NOMO-1 treated with dmso at 0.1 percent for 144 hours (cell line): ENCODE data around the gene CTSH.

ENCODE experiments used
- DNase-seq: peaks from one replicate; lab custom pipeline; 2025; ENCODE audit not compliant: unreplicated experiment; lab: John Stamatoyannopoulos, UW

The CTSH gene

DNA sequence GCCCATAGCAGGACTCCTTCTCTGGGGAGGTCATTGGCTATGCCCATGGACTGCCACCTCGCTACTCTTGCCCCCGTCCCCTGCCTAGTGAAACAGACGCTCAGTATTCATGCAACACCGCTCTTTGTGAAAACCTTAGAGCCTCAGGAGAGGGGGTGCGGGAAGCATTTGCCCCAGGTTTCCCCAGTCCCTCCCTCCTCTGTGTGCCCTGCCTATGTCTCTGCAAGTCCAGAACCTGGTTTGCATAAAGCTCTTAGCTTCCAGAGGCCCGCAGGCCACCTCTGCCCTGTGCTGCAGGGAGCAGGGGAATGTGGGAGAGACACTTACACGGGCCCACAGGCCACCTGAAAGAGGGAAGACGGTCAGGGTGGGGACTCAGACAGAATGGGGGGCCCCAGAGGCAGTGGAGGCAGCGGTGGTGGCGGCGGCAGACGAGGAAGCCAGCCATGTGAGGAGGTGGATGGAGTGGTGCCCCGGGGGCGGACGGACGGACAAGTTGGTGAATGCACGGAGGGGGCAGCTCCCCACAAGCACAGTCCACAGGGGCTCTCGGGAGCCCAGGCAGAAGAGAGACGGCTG, 33.8 kb upstream of the CTSH start:
- no peak for DNase-seq

DNA sequence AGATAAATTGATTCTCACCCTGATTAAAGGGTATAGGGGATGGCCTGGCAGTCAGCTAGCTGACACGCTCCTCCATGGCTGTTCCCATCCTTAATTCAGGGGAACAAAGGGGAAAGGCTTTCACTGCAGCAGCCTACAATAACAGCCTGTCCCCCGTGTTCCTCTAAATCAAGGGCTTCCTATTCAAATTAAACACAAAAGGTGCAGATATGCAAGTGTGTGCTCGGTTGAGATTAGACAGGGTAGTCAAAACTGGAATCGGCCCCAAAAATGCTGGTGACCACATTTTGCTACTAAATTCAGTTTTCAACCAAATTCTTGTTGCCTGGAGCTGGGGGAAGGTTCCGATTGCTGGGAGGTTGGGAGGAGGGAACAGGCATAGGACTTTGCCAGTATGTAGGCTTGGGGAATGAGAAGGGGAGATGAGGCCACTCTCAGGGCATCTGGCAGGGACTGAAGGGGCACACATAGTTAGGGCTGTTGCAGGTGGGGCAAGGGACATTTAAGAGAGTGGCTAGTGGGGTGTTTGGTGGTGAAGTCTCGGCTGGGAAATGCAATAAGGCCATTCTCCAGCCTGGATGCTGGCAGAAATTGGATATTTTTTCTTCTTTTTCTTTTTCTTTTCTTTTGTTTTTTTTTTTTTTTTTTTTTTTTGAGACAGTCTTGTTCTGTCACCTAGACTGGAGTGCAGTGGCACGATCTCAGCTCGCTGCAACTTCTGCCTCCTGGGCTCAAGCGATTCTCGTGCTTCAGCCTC, 32.9 kb upstream of the CTSH start:
- DNase-seq: no peak

DNA sequence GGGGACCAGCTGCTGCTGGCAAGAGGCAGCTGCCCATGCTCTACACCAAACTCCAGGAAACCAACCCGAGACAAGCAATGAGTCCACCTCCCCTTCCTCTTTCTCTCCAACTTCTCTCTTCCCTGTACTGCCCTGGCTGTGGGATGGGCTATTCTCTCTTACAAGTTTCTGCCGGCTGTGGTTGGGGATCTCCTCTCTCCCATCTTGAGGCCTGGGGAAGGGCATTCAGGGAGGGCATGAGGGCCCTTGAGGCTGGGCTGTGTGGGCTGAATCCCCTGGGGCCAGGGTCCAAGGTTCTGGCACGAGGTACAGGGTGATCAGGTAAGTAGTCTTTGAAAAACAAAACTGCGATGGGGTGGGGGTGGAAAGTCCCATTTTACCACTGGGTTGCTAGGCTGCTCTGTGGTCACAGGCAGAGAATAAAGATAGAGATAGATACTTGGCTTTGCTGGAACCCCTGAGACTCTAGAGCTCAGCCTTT, 32.3 kb upstream of the CTSH start:
- DNase-seq: peak; percentile 41

DNA sequence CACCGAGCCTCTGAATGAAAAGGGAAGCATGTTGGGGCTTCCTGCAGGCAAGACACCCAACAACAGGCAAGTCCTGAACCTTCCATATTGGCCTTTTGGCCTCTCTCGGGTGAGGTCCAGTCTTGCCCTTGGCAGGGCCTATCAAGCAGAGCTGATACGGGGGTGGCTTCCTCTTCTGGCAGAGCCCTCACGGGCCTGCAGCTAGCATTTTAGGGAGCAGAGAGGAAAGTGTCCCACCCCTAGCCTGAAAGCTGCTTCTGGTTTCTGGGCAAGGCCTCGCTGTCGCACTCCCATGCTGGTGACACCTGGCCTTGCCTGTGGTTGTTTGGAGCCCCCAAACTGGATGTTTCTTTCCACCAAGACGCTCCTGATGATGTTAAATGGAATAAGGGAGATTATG, 31.8 kb upstream of the CTSH start:
- no peak for DNase-seq

DNA sequence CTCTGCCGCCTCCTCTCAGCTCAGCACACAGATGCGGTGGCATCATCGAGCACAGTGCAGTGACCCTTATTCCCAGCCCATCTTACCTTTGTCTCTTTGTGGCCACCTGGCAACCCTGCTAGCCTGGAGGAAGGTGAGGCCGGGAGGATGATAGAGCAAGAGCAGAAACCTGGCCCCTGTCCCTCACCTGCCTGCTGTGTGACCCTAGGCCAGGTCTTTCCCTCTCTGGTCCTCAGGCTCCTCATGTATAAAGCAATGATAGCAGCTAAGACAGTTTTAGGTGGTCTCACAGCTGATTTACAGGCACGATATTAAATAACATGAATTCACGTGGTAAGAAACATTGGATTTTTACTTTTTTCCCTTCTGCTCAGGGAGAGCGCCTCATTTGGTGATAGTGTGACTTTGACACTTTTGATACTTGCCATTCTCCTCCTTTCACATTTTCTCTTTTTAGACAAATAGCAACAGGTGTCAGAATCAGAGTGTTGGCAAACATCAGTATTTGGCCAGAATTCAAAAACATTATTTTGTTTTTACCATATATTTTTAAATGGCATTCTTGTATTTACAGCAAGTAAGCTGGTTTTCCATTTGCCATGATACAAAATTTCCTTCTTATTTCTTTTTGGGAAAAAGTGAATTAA, 29.5 kb upstream of the CTSH start:
- DNase-seq: no peak

DNA sequence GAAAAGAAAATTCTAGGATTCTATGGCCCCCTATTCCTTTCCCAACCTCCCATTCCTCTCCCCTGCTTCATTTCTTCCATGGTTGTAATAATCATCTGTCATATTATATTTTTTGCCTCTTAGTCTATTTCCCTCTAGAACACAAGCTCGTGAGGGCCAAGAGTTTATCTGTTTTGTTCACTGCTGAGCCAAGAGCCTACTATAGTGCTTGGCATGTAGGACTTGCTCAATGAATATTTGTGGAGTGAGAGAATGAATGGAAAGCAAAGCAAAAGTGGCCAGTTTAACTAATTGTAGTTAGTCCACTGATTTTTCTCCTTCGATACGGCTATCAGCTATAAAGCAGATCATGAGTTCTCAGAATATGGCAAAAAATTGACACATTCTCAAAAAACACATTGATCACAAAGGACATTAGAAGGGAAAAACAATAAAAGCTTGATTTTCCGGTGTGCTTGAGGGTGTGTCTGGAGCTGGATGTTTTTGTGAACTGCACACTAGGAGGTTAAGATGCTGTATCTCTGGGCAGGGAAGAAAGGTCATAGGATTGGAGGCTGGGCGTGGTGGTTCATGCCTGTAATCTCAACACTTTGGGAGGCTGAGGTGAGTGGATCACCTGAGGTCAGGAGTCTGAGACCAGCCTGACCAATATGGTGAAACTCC, 25.0 kb upstream of the CTSH start:
- no peak for DNase-seq

DNA sequence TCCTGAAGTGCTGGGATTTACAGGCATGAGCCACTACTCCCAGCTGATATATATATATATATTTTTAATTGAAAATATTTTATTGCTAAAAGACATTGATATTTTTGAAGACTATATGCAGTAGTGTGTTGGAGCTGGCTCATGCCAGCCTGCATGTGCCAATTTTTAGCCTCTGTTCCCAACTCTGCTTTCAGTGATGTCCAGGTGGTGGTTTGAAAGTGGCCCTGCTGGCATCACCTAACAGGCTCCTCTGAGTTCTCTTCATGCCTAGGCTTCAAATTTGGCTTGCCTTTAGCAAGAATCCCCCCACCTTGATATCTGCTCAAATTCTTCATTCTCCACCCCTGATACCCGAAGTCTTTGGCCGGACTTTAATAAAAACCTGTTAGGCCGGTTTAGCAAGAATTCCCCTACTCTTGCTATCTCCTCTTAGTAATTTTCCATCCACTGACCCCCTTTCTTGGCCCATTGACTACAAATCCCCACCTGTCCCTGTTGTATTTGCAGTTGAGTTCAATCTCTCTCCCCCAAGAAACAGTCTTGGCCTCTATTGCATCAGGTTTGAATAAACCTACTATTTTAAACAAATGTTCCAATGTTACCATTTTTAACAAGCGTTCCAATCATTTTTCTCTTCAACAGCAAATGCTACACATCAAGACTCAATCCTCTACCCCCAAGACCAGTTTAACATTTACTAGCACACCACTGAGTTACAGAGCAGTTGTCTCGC, 23.9 kb upstream of the CTSH start:
- DNase-seq: no peak

DNA sequence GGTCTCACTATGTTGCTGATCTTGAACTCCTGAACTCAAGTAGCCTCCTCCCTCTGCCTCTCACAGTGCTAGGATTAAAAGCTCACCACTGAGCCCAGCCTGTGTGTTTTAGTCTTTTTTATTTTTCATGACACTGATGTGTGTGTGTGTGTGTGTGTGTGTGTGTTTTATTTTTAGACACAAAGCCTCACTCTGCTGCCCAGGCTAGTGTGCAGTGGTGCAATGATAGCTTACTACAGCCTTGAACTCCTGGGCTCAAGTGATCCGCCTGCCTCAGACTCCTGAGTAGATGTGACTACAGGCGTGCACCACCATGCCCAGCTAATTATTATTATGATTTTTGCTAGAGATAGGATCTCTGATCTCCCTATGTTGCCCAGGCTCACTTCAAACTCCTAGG, 23.3 kb upstream of the CTSH start:
- DNase-seq: no peak

DNA sequence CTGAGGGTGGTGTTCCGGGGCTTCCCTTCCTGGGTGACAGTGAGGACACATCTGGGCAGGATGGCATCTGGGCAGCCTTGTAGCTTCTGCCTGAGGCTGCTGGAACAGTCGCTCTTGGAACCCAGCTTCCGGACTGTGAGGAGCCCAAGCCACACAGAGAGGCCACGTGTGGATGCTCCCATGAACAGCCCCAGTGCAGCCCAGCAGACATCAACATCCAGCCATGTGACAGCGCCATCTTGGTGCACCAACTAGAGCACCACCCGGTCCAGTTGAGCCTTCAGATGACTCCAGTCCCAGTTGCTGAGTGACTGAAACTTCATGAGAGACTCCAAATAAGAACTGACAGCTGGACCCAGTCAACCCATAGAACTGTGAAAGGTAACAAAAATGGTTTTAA, 15.5 kb upstream of the CTSH start:
- no peak for DNase-seq

DNA sequence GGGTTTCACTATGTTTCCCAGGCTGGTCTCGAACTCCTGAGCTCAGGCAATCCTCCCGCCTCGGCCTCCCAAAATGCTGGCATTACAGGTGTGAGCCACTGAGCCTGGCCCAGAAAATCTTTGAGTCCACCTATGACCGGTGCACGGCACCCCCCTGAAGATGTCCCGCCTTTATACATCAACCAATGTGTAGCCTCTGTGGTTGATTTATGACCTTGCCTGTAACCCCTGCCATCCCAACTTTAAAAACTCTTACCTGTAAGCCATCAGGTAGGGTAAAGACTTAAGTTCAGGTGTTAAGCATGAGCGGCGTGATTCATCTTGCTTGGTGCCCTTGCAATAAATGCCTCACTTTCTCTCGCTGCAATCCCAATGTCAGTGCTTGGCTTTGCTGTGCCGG, 14.5 kb upstream of the CTSH start:
- no peak for DNase-seq

DNA sequence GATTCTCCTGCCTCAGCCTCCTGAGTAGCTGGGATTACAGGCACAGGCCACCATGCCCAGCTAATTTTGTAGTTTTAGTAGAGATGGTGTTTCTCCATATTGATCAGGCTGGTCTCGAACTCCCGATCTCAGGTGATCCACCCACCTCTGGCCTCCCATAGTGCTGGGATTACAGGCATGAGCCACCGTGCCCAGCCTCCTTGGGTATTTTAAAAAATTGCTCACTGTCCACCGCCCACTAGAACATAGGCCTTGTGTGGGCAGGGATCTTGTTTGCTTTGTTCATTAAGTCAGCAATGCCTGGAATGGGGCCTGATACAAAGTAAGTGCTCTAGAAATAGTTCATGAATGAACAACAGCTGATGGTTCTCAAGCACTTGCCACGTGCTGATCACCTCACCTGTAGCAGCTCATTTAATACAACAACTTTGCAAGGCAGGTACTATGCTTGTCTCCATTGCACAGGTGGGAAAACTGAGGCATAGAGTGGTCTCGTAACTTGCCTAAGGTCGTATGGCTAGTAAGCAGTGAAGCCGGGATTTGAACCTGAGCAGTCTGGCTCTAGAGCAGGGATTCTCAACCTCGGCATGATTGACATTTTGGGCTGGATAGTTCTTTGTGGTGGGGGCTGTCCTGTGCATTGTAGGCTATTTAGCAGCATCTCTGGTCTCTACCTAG, 12.7 kb upstream of the CTSH start:
- DNase-seq: no peak

DNA sequence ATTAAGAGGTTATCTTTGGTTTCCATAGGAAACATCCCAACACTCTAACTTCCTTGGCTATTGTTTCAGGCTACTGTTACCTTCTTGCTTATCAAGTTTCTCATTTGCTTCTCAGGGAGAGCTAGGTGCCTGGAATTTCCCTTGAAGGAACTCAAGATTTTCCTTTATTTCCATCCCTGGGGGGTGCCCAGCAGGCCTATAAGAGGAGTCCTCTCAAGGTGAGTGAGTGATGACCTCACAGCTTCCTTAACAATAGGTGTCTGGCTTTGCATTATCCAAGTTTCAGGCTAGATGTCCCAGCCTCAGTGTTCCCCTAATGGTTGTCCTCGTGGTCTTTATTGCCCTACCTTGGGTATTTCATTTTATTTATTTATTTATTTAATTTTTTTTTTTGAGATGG, 12.1 kb upstream of the CTSH start:
- no peak for DNase-seq

DNA sequence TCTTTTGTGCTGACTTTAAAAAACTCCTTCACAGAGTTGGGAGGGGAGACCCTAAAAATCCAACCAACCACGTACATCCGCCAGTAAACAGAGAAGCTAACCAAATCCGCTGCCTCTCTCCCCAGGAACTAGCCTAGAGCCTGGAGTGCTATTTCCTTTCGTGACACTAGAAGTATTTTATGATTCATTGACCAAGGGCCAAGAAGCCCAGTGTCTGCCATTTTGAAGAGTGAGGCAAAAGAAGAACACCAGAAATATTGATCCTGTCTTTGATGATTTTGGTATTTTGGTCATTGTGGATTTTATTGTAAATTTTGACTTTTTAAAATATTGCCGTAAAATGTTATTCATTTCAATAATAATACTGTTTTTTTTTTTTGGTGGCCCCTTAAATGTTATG, 10.5 kb upstream of the CTSH start:
- DNase-seq: no peak

DNA sequence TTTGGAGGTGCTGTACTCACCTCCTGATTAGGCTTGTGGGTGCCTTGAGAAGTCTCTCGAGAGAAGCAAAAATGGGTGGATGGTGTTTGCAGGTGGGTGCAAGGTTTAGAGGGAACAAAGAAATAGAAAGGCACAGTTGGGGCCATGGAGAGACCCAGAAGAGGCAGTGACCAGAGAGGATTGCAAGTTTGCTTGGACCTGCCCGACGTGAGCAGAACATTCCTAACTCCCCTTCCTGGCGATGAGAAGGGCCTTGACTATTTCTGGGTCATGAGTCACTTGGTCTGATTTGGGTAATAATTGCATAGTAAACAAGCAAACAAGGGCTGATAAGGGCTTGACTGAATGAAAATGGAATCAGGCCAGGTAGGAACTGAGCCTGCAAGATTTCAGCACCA, 7.0 kb upstream of the CTSH start:
- no peak for DNase-seq

DNA sequence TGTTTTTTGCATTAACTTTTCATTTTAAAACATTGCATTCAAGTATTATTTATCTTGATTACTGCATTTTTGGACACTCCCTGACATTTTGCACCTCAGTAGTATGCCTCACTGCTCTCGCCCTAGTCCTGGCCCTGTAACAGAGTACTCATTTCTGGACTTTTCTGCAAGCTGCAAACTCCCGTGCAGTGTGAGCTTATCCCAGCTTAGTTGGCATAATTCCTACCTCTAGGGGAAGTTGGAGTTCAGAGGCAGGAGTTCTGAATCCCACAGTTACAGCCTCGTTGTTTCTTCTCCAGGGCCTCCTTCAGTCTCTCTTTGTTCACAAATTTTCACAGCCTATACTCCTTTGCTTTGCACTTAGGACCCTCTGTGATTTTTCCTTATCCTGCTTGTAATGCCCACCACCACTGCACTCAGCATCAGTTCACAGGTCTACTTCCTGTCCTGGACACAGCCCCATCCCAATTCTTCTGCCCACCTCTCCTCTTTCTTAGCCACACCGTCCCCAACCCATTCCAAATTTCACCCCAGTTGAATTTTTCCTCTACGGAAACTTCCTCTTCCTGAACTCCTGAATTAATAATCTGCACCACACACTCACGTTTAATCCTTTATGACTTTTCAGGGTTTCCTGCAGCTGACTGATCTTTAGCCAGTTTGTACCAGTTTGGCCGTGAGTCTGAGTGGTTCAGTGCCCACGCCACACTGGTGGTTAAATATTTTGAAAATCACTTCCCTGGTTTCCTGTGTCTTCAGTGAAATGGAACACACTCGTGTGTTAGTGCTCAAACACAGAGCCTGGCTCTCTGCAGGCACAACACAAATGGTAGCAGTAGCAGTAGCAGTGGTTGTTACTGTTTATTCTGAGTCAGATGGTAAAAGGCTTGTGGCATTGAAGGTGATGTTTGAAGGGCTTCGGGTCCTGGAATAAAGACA, 6.3 kb upstream of the CTSH start:
- no peak for DNase-seq

DNA sequence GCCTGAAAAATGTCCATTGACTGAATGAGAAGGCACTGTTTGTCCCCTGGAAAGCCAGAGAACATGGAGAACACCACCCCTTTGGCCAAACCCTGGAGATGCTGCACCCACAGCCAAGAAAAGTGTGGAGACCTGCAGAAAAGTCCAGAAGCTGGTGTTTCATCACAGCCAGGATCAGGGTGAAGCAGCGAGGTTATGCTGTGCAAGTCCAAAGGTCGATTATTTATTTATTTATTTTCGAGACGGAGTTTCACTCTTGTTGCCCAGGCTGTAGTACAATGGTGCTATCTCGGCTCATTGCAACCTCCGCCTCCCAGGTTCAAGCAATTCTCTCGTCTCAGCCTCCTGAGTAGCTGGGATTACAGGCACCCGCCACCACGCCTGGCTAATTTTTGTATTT, 5.5 kb upstream of the CTSH start:
- DNase-seq: no peak

DNA sequence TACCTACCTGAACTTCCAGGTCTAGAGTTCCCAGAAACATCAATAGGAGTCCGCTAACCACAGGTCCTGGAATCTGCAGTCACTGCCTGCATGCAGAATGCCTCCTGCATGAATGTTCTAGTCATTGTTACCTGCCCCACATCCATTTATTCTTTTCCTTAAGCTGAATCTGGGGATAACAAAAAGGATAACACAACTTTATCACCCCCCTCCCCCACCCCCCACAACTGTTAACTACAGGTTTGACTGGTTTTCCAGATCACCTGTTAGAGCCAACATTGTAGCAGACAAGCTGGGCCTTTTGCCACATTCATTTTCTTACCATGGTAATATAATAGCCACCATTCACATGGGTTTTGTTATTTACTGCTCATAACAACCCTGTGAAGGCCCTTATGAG, 4.6 kb upstream of the CTSH start:
- no peak for DNase-seq

DNA sequence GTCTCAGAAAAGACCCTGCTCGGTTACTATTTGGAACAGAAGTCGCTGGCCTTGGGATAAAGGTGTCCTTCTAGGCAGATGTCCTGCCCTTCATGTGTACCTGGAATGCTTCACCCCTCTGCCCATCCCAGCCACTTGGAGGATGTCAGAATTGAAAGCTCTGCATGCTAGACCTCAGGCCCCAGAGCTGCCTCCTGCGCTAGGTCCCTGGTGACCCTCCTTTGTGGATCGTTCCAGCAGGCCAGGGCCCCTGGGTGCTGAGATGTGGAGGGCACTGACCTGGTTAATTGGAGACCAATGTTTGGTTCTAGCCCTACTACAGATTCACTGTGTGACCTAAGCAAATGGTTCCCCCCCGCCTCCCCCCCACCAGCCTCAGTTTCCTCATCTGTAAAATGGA, 2.7 kb upstream of the CTSH start:
- DNase-seq: no peak

DNA sequence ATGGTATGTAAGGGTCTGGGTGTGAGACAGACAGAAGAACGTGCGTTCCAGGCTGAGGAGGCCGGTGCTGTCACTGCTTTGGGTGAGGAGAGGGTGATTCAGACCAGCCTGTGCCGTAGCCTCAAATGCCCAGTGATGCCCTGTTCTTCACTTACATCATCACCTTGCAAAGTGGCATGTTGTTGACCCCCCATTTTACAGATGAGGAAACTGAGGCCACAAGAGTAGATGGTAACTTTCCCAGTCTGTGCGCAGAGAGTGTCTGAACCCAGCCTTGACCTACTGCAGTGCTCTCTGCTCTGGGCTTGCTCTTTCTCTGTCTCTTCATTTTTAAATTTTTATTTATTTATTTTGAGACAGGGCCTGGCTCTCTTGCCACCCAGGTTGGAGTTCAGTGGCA, 1.6 kb upstream of the CTSH start:
- DNase-seq: no peak

DNA sequence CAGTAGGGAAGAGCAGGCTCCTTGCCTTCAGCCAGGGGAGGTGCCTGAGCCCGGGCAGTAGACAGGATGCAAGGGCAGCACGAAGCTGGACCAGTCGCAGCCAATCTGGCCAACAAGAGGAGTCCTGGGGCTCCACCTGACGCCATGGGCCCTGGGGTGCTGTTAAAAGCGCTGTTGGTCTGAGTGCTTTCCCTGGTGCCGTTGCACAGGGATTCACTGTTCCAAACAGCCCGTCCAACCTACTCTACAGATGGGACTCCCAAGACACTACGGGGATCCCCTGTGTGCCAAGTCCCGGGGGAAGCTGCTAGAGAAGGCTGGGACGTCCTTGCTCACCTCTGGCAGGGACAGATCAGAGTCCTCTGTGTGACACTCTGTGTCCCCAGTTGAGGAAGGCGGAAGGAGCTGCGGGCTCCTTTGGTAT, 632 bp downstream of the CTSH start:
- no peak for DNase-seq
